ENCODE data around the gene ANO7. TPM values are rescaled to one million over a fixed set of nuclear protein-coding genes. Genes with fewer than 3 reads are reported as not detected.

The ANO7 gene
- total and polyA plus RNA-seq, 2 of the 8 experiments (the other 6 are each of a cell fraction or from before 2014, with no cell fraction given) = 3.2 to 6.9 TPM

DNA sequence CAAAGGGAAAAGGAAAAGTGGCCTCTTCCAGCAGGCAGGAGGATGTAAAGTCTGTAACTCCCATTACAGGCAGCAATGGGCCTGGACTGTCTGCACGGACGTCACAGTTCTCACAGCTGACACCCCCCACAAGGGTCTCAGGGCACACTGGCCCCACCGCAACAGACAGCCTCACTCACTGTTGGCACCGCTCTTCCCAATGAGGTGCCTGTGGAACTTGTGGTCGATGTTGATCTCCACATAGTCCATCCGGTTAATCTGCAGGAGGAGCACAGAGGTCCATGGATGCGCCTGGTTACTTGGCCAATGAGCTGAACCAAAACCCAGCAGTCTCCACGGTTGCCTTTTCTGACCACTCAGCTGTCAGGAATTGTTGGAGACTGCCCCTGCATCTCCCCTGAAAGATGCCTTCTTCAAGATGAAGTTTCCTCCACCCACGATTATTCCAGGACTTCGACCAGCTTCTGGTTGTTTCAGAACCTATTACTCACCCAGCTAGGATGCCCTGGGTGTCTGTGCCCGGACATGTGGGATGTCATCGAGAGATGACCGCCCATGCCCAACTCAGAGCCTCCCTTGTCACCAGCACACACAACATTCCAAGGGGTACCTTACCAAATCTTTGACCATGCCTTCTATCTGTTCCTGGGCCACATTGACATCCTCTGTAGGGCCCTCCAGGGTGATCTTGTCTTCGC is 64.5 kb downstream of the ANO7 start:
- Histone ChIP-seq H2BK12ac (ENCODE audit: low read depth, low read length) (no peak overlapping the region), H3K79me1 (ENCODE audit: low read depth, low read length) (peaks cover 2% of the 10 kb centered on the region), H3K9ac (replicated peaks in 1 of 4; ENCODE audit: extremely low read depth in 1 of 4, low read depth in 3 of 4, low read length in 3 of 4) (no peak overlapping the region), H3K4ac (replicated peaks; ENCODE audit: insufficient read length, low read depth, low read length) (no peak overlapping the region), H4K20me1 (replicated peaks in 1 of 2; ENCODE audit: control insufficient read depth in 1 of 2, insufficient read depth in 2 of 2, low read length in 2 of 2) (peaks cover 15 to 28% of the 10 kb centered on the region in 2 experiments), H2AFZ (ENCODE audit: low read length) (no peak overlapping the region), H2BK20ac (ENCODE audit: low read length) (no peak overlapping the region), H3K56ac (replicated peaks; ENCODE audit: insufficient read length, low read depth, low read length) (no peak overlapping the region), H2BK120ac (replicated peaks; ENCODE audit: low read depth, low read length) (no peak overlapping the region), H3K4me3 (ENCODE audit: extremely low read depth in 1 of 4, insufficient read depth in 2 of 4, low read depth in 3 of 4, low read length in 4 of 4) (no peak overlapping the region), H3K23me2 (ENCODE audit: low read depth, low read length) (no peaks in the 10 kb centered on the region), H3K14ac (ENCODE audit: insufficient read length) (no peak overlapping the region), H3K27ac (ENCODE audit: low read depth, low read length) (no peak overlapping the region), H3K4me1 (replicated peaks in 1 of 4; ENCODE audit: control insufficient read depth in 3 of 4, insufficient read depth in 4 of 4, low read length in 3 of 4) (no peaks in the 10 kb centered on the region), H3K9me3 (ENCODE audit: insufficient read depth in 2 of 2, low read depth in 1 of 2, low read length in 1 of 2) (no peaks in the 10 kb centered on the region), H3K18ac (ENCODE audit: extremely low read depth, low read length) (no peak overlapping the region), H3K27me3 (replicated peaks in 1 of 4; ENCODE audit: control insufficient read depth in 3 of 4, extremely low read depth in 1 of 4, insufficient read depth in 3 of 4, low read length in 3 of 4) (no peaks in the 10 kb centered on the region), H3K4me2 (ENCODE audit: insufficient read depth in 1 of 2, low read depth in 2 of 2, low read length in 2 of 2) (no peak overlapping the region), H3K79me2 (ENCODE audit: control insufficient read depth in 1 of 2, insufficient read depth in 2 of 2, low read length in 2 of 2) (no peaks in the 10 kb centered on the region; a peak in 1 of 4 replicates), H4K91ac (replicated peaks; ENCODE audit: insufficient read length, low read length) (no peak overlapping the region), H2BK5ac (ENCODE audit: low read depth, low read length) (no peak overlapping the region), H4K8ac (ENCODE audit: extremely low read depth, insufficient read depth, low read length) (no peak overlapping the region), H2AK5ac (ENCODE audit: low read depth, low read length) (no peak overlapping the region), H3K23ac (ENCODE audit: insufficient read length) (no peak overlapping the region), H4K5ac (ENCODE audit: insufficient read length, low read depth, low read length) (no peak overlapping the region), H2BK15ac (ENCODE audit: low read length) (no peak overlapping the region), H3K36me3 (ENCODE audit: control insufficient read depth in 2 of 4, insufficient read depth in 4 of 4, low read length in 3 of 4) (peaks cover 46 to 91% (median 80%) of the 10 kb centered on the region in 4 experiments)
- DNase-seq (ENCODE audit: low read depth in 1 of 2, low spot score in 2 of 2) (no peak), FAIRE-seq (no peak)
- CTCF ChIA-PET (ENCODE audit: partially characterized antibody) = interaction anchor here (1.1 kb wide), 1 partner anchor 13 kb away, joined by 3 read pairs; no protein-coding TSS in a partner anchor
- WGBS, 2 experiments (ENCODE audit: extremely low coverage in 1 of 2, insufficient coverage in 1 of 2, insufficient read length in 1 of 2, insufficient replicate concordance in 2 of 2, low coverage in 1 of 2, low lambda C conversion rate in 2 of 2, missing lambda C conversion rate in 1 of 2) = 96% methylated on average over 14 of the region's 14 CpGs; no CpG with 5 or more reads in 1 of the 2 experiments
- no peak for TF ChIP-seq YY1 (IDR thresholded peaks at IDR 0.05; ENCODE audit: low read depth, low read length)
- POLR2A ChIA-PET (ENCODE audit: partially characterized antibody) = interaction anchor here (0.7 kb wide), 1 partner anchor 94 kb away, joined by 3 read pairs; no protein-coding TSS in a partner anchor
